Brain microvascular endothelial cell (primary cell): Measurements from ENCODE around the gene SMIM21.

Experiments
- DNase-seq: peaks from one replicate; pipeline ENCODE4 v3.0.0-alpha.2; 2020
- H3K27ac ChIP-seq: fragments of 250-450 bp; sonication (Bioruptor Pico); 2 replicates; pipeline ENCODE4 v1.5.1; 2020; ENCODE audit warnings: mild to moderate bottlenecking, moderate library complexity
- H3K27me3 ChIP-seq: fragments of 250-450 bp; sonication (Bioruptor Pico); replicated peaks from 2 replicates; pipeline ENCODE4 v1.5.1; 2020; ENCODE audit warnings: mild to moderate bottlenecking
- H3K36me3 ChIP-seq: fragments of 250-450 bp; sonication (Bioruptor Pico); replicated peaks from 2 replicates; pipeline ENCODE4 v1.5.1; 2020; ENCODE audit warnings: mild to moderate bottlenecking
- H3K4me3 ChIP-seq: 2 replicates; pipeline ENCODE4 v1.5.1; 2011; ENCODE audit warnings: low read depth, mild to moderate bottlenecking, control low read depth, low read length, moderate library complexity
- CTCF ChIP-seq: IDR thresholded peaks from 2 replicates; pipeline ENCODE4 v1.5.1; 2011; ENCODE audit warnings: low read depth, mild to moderate bottlenecking, moderate library complexity, low read length, control low read depth, inconsistent platforms; ENCODE audit errors: missing control alignments
- in situ Hi-C: cut with HindIII; loops from 2 replicates; pipeline ENCODE4 v1.10.0; 2017; ENCODE audit warnings: low sequenced_read_pairs, low pct_ligation_motif_present

SMIM21 gene

GRCh38 chr18:75407468-75408437, 19.8 kb downstream of the SMIM21 start:
- Histone ChIP-seq H3K36me3 (no peaks in the 10 kb centered on the region), H3K27me3 (no peaks in the 10 kb centered on the region), H3K27ac (peak overlapping the region; percentile 78), H3K4me3 (no peak overlapping the region)
- in situ Hi-C loops, result no loop called here
- no peak for TF ChIP-seq CTCF
- no peak for DNase-seq

GRCh38 chr18:75406491-75407445, 20.7 kb downstream of the SMIM21 start:
- no peak overlapping the region for H3K4me3 ChIP-seq
- no peaks in the 10 kb centered on the region for H3K36me3 ChIP-seq
- H3K27me3 ChIP-seq, result no peaks in the 10 kb centered on the region
- no peak for TF ChIP-seq CTCF
- H3K27ac ChIP-seq, result no peak overlapping the region
- in situ Hi-C loops, result no loop called here
- peak; percentile 1 for DNase-seq

GRCh38 chr18:75405351-75405750, 22.2 kb downstream of the SMIM21 start:
- no peak for DNase-seq
- H3K27me3 ChIP-seq, result no peaks in the 10 kb centered on the region
- no peaks in the 10 kb centered on the region for H3K36me3 ChIP-seq
- no peak overlapping the region for H3K27ac ChIP-seq
- no peak overlapping the region for H3K4me3 ChIP-seq
- TF ChIP-seq CTCF, result no peak
- in situ Hi-C loops, result no loop called here

- no peak for DNase-seq
- in situ Hi-C loops, result no loop called here
- no peak overlapping the region for H3K27ac ChIP-seq
- no peak overlapping the region for H3K4me3 ChIP-seq
- H3K27me3 ChIP-seq, result no peaks in the 10 kb centered on the region
- TF ChIP-seq CTCF, result no peak
- H3K36me3 ChIP-seq, result no peaks in the 10 kb centered on the region
Observed at GRCh38 chr18:75400366-75400765, 27.1 kb downstream of the SMIM21 start.

GRCh38 chr18:75395137-75395536, 32.4 kb downstream of the SMIM21 start:
- Histone ChIP-seq H3K36me3 (no peaks in the 10 kb centered on the region), H3K27ac (no peak overlapping the region), H3K4me3 (no peak overlapping the region), H3K27me3 (no peaks in the 10 kb centered on the region)
- in situ Hi-C loops, result no loop called here
- no peak for TF ChIP-seq CTCF
- DNase-seq, result no peak
